GM04503 (cell line): ENCODE measurements around the gene RPS6KB2.

Experiments
- DNase-seq: peaks from one replicate; pipeline ENCODE4 v3.0.0-alpha.2; 2012; ENCODE audit warnings: low read depth

The RPS6KB2 gene

DNA sequence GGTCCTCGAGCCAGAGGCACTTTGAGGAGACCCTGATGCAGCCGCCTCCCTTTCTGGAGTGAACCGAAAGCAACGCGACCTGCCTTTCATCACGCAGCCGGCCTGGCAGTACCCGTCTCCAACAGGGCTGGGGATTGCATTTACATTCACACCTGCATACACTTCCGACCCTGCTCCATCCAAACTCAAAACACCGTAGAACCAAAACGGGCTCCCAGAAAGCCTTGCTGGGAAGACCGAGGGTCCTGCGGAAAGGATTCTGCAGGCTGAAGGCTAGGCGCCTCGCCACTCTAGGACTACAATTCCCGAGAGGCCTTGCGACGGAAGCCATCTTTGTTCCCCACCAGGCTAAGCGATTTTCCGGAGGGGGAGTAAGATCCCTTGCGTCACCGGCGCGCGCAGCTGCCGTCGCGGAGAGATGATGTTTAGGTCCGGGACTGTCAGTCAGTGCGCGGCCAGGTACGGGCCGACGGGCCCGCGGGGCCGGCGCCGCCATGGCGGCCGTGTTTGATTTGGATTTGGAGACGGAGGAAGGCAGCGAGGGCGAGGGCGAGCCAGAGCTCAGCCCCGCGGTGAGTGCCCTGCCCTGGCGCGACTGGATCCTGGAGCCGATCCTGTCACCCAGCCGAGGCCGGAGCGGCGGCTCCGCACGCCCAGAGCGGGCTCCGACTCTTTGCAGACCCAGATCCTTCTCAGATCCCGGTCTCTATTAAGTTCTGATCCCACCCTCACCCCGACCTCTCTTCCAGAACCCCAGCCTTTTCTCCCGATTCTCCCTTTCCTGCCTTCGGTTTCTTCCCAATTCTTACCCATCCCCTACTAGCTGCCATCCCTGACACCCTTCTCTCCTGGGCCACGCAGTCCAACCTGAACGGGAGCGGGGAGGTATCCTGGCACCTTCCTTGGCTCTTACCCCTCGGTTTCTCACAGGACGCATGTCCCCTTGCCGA, at the start of gene RPS6KB2:
Gene RPS6KB2 (plus strand): TSS at position 443 of the 950 bp plus-strand sequence. CDS start 52 bp downstream, at position 495.
- peak; percentile 85 for DNase-seq

DNA sequence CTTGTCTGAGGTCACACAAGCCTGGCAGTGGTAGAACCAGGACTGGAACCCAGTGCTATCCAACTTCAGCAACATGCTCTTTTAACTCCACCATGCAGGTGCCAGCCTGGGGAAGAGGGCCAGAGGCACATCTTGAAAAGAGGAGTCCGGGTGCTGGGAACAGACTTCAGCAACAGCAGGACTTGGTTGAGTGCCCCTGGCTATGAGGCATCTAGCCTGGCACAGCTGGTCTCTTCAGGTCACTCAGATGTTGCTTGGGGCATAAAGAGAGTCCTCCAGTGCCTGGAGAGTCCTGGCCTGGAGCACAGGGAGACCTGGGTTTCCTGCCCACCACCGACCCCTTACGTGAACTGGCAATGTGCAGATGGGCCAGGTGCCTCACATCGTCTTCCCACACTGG, 49.8 kb upstream of the RPS6KB2 start:
- no peak for DNase-seq

DNA sequence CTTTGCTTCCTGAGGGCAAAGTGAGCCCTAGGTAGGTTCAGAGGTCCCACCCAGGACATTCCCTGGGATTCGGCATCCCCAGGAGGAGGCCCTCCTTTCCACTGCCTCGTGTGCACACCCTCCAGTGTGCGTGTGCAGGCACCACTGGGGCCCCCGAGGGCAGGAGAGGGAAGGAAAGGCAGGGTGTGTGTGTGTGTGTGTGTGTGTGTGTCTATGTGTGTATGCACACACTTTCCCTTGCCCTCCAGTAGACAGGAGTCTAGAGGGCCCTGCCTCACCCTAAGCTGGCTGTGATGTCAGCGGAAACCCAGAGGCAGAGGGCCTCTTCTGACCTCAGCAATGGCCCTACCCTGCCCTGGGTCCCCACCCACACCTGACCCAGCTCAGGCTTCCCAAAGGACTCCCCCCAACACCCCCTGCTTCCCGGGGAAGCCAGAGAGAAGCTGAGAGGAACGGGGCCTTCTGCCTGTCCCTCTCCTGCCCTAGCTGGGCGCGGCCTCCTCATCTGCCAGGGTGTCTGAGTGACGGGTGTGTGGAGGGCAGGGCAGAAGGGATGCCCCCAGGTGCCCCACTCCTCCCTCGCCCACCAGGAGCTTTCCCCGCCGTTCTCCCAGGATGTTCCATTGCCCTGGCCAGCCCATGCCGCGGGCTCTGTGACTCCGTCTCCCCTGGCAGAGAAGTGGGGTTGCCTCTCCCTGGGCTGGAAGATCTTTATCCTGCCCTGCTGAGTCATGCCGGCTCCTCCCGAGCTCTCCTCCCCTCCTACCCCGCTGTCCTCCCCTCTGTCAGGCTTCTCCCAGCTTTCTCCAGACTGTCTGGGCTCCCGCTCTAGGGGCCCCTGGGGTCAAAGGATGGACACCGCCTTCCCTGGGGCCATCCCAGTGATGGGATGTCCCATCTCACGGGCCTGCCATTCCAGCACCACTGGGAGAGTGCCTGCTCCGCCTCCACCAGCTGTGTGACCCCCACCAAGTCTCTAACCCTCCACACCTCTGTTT, 48.9 kb upstream of the RPS6KB2 start:
- DNase-seq = no peak

DNA sequence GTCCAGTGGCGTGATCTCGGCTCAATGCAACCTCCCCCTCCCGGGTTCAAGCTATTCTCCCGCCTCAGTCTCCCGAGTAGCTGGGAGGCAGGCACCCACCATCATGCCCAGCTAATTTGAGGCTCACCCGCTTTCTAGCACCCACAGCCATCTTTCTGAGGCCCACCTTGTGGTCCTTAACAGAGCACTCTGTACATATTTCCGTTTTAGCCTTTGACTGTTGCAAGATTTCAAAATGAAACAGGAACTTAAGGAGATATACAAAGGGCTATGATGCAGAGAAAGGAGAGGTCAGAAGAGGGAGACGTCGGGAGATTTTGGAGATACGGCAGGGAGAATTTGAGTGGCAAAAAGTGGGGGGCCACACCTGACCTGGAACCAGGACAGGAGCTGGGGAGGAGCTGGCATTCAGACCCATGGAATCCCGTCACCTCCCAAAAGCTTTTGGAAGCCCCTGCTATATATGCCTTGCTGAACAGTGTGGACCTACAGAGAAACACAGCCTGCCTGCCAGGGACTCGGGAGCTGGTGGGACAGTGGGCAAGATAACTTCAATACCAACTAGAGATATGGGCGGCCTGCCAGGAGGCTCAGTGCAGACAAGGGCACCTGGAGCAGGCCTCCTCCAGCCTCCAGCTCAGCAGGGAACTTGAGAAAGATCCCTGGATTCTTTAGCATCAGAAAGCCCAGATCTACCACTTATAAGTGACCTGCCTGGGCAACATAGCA, 46.9 kb upstream of the RPS6KB2 start:
- DNase-seq = no peak

DNA sequence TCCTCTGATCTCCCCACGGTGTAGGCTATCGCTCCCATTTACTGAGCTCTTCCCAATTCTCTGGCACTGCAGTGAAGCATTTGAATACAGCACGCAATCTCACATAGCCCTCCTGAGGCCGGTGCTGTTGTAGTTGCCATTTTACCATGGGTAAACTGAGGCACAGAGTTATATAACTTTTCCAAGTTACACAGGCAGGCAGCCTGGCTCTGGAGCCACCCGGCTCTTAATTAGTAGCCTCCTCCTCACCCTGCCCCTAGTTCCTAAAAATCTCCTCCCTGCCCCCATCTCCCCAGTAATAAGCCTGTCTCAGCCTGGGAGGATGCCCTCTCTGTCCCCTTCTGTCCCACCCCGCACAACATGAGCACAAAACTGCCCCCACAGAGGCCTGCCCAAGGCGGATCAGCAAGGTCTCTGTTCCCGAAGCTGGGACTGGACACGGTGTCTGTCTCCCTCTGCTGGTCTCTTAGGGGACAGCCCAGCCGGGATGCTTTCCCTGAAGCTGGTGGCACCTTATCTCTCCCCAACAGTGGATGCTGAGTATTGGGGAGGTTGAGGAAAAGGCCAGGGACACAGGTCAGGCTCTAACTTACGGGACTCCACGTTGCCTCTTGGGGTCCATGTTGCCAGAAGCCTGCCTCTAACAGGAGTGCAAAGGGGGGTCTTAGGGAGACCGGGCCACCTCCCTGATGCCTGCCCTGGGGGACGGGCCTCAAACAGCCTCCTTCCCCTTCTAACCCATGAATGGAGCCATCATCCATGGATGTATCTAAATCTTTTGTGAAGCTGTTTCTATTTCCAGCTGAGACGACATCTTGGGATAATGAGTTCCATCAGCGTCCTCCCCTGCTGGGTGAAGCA, 45.8 kb upstream of the RPS6KB2 start:
- DNase-seq = no peak

DNA sequence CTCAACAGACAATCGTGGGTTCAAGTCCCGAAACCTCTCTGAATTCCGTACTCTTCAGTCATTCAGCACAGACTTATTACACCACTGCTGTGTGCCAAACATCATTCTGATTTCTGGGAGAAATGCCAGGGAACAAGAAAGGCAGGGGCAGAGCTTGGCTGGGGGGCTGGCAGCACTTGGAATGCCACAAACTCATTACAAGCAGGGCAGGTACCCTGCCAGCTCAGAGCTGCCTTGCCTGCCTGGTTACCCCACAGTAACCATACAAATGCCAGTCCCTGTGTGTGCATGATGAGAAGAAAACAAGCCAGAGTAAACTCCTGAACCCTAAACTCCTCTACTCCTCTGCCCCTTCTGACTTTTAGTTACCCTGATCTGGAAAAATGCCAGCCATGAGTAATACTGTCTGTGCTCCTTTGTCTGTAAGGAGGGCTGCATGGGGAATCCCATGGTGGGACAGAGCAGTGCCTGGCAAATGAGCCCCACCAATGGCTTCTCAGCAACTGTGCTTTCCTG, 43.4 kb upstream of the RPS6KB2 start:
- no peak for DNase-seq

DNA sequence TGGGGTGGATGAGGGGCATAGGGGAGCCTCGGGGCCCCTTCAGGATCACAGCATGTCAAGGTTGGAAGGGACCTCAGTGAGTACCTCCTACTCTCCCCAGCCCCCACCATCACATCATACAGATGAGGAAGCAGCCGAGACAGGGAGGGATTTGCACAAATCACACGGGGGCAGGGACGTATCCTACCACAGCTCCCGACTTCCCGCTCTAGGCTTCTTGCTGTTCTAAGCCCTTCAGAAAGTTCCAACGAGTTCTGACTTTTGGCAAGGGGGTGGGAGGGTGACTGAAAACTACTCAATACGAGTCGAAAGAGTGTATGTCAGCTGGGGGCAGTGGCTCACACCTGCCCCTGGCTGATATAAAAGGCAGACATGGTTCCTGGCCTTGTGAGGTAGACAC, 41.2 kb upstream of the RPS6KB2 start:
- no peak for DNase-seq

DNA sequence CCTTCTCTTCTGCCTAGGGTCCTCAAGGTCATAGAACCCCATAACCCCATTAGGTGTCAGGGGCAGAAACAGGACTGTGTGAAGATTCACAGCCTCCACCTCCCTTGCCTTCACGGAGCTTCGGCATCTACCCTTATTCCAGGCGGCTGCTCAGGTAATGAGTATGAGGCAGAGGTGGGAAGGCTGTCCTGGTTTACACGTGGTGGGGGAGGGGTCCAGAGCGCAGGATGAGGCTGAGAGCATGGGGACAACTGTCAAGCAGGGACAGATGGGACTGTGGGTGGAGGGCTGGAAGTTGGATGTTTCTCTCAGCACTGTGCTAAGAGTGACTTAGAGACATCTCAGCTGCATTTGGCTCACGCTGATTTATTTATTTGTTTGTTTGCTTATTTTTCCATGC, 40.8 kb upstream of the RPS6KB2 start:
- no peak for DNase-seq

DNA sequence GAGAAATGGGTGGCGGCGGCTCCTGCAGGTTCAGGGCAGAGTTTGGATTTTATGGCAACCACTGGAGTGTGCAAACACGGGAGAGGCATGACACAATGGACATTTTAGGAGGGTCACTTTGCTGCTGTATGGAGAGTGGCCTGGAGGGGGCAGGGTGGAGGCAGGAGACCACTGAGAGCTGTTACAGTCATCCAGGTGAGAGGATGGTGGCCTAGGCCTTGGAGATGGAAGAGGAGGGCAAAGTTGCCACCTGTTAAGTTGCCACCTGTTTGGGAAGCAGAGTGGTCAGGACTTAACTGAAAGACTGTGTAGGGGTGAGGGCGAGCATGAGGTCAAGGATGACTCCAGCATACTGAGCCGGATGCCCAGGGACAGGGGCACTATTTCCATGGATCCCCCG, 38.8 kb upstream of the RPS6KB2 start:
- no peak for DNase-seq

DNA sequence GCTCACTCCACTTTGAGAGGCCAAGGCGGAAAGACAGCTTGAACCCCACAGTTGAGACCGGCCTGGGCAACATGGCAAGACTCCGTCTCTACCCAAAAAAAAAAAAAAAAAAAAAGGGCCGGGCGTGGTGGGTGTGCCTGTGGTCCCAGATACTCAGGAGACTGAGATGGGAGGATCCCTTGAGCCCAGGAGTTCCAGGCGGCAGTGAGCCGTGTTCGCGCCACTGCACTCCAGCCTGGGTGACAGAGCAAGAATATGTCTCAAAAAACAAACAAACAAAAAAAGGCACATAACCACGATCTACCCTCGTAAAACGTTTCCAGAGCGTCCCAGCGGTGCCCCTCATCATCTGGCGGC, 37.4 kb upstream of the RPS6KB2 start:
- DNase-seq = no peak

DNA sequence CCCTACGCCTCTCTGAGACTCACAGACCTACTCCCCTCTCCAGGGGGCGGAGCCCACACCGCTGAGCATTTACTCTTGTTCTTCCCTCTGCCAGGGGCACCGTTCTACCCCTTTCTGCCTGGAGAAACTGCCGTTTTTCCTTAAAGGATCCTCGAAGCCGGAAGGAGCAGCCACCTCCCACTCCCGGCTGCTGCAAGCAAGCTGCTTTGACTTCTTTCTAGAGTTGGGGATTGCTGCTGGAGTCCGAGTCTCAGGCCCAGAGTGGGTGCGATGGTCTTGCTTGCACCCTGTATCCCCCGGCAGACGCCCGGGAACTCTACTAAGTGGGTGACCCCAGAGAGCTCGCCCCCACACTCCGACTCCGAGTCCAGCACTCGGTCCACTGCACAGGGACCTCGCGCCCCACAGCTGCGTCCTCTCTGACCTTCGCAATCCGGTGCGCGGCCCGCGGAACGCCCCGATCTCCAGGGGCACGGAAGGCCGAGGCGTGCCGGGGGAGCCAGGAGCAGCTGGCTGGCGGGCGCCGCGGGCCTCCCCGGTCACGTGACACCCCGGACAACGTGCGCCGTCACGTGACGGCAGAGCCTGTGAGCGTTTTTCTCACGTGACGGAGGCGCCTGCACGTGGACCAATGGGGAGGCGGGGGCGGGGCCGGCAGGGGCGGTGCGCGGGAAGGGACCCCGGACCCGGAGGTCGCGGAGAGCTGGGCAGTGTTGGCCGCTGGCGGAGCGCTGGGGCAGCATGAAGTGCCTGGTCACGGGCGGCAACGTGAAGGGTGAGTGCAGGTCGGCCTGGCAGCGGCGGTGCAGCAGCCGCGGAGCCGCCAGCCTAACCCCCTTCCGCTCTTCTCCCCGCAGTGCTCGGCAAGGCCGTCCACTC, 36.8 kb upstream of the RPS6KB2 start, which contains the start of gene RAD9A:
Gene RAD9A (plus strand): TSS at position 683 of the 879 bp plus-strand sequence. CDS start 59 bp downstream, at position 742.
- DNase-seq = peak; percentile 61

DNA sequence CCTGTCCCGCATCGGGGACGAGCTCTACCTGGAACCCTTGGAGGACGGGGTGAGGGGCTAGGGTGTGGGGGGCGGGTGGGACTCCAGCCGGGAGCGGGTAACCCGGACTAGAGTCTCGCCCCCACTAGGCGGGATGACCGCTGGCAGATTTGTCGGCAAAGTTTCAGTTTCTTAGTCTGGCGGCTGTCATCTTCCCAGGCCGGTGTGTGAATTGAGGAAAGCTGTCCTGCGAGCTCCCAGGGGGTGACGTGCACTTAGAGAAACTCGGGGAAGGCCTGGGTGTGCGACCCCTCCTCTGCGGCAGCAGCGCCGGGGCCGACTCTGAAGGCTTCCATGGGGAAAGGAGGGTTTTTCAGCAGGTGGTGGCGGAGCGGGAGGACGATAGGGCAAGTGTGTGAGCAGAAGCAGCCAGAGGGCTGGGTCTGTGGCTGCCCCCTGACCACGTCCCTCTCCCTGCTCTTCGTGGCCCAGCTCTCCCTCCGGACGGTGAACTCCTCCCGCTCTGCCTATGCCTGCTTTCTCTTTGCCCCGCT, 36.0 kb upstream of the RPS6KB2 start:
- no peak for DNase-seq

DNA sequence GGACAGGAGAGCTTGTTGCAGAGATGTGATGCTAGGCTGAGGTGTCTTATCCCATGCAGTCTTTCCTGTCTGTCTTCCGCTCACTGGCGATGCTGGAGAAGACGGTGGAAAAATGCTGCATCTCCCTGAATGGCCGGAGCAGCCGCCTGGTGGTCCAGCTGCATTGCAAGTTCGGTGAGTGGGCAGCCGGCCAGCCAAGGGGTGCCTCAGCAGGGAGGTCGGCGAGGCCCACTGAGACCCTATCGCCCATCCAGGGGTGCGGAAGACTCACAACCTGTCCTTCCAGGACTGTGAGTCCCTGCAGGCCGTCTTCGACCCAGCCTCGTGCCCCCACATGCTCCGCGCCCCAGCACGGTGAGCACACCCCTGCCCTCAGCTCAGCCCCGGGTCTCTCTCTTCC, 34.9 kb upstream of the RPS6KB2 start:
- no peak for DNase-seq

DNA sequence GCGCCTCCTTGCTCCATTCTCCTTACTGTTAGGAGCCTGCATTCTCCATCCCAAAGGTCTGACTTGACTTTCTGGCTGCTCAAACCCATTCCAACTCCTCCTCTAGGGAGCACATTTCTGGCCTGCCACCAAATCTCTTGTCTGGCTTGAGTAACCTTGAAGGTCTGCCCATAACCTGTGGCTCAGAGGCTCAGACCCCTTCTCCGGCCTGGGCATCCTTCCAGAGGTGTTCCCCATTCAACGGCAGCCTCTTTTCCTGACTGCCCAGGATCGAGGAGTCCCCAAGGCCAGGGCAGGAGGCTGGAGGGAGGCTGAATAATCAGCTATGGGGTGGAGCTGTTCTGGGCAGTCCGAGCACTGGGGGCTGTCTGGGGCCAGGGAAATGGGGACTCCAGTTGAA, 34.3 kb upstream of the RPS6KB2 start:
- no peak for DNase-seq

DNA sequence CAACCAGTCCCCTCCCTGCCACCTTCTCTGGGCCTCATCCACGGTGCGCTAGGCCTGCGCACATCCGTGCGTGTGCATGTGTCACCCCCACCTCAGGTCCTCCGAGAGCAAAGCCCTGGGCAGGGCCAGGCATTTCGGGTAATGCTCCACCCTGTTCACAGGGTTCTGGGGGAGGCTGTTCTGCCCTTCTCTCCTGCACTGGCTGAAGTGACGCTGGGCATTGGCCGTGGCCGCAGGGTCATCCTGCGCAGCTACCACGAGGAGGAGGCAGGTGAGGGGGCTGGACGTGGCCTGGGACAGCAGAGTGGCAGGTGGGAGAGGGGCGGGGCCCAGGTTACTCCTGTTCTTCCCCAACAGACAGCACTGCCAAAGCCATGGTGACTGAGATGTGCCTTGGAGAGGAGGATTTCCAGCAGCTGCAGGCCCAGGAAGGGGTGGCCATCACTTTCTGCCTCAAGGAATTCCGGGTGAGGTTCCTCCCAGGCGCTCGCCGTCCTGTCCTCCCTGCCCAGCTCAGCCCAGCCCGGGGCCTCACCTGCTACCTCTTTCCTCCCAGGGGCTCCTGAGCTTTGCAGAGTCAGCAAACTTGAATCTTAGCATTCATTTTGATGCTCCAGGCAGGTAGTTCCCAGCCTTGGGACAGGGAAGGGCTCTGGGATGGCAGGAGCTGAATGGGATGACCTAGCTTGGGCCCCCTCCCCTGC, 32.6 kb upstream of the RPS6KB2 start:
- DNase-seq = no peak

DNA sequence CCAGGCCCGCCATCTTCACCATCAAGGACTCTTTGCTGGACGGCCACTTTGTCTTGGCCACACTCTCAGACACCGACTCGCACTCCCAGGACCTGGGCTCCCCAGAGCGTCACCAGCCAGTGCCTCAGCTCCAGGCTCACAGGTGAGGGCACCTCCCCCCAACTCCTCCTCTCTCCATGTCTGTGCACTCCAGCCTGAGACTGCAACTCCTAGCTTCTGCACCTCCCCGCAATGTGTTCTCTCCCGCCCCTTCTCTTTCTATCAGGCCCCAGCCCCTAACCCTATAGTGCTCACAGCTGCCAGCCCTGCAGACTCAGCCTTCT, 32.1 kb upstream of the RPS6KB2 start:
- no peak for DNase-seq

DNA sequence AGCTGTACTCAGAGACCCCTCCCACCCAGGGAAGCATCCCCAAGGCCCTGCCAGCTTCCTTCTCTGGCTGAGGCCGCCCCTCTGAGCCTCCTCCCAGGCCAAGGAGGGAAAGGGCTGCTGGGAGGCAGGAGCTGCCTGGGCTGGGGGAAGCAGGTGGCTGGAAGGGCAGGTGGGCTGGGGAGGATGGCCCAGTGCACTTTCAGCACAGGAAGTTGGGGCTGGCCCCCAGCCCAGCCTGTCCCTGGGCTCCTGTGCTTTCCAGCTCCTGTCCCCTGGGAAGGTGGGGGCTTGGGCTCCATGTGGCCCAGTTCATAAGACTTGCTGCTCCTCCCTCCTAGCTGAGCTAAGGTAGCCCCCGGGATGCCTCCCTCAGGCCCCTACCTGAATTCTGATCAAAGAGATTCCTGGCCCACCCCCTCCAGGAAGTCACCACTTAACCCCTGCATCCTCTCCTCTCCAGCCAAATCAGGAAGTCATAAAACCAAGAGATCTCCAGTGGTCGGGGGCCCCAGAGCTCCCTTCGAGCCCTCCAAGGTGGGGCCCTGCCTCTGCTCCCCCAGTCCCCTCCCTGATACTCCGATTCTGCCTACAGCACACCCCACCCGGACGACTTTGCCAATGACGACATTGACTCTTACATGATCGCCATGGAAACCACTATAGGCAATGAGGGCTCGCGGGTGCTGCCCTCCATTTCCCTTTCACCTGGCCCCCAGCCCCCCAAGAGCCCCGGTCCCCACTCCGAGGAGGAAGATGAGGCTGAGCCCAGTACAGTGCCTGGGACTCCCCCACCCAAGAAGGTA, 31.5 kb upstream of the RPS6KB2 start:
- DNase-seq = no peak

DNA sequence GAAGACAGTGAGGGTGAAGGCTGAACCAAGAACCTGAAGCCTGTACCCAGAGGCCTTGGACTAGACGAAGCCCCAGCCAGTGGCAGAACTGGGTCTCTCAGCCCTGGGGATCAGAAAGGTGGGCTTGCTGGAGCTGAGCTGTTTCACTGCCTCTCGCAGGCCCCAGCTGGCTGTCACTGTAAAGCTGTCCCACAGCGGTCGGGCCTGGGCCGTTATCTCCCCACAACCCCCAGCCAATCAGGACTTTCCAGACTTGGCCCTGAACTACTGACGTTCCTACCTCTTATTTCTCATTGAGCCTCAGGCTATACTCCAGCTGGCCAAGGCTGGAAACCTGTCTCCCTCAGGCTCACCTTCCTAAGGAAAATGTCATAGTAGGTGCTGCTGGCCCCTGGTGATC, 30.8 kb upstream of the RPS6KB2 start:
- DNase-seq = no peak
